GM19455 (cell line): ENCODE results near the gene ZBTB6.
A peak's percentile ranks its signal among the peaks of the same experiment; 100 is the strongest.
"Not testable (repeated sequence)": the region's sequence is repeated elsewhere in the genome, so short reads cannot be mapped to it uniquely, and the experiment has no call there.

Source experiments
- ATAC-seq: cut with Tn5 transposase; IDR thresholded peaks from one replicate; pipeline ENCODE4 v1.9.1; 2021; ENCODE audit not compliant: unreplicated experiment

ZBTB6 gene

DNA sequence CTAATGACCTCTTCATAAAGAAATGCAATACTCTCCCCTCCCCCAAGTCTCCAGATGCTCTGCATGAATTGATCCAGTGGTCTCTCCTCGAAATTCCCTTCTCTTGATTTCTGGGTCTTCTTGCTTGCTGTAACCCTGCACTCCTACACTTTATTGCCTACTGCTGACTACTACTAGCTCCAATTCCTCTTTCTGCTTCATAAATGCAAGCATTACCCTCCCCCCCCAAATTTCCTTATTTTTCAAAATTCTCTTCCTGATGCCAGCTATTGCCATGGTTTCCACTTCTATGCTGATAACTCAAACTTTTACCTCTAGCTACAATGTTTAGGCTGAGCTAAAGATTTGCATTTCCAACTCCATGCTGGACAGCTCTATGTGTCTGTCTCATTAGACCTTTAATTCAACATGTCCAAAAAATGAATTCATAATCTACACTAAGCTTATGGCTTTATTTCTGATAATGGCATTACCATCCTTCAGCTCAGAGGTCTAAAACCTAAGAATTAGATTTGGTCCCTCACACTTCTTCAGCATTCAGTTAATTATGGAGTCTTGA is 16.8 kb upstream of the ZBTB6 start:
- ATAC-seq, result no peak

GRCh38 chr9:122923947-122924346 is 10.8 kb upstream of the ZBTB6 start:
- ATAC-seq, result no peak

DNA sequence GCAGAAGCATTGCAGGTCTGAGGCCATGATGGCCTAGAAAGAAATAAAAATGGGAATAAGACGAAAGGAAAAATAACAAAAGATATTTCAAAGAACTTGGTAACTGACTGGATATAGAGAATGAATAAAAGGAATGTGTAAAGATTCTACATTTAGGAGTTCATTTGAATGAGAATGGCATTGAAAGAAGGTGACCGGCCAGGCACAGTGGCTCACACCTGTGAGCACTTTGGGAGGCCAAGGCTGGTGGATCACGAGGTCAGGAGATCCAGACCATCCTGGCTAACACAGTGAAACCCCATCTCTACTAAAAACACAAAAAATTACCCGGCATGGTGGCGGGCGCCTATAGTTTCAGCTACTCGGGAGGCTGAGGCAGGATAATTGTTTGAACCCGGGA is 9.6 kb upstream of the ZBTB6 start:
- no peak for ATAC-seq

- no peak for ATAC-seq
Observed at GRCh38 chr9:122918310-122918709, 5.2 kb upstream of the ZBTB6 start.

DNA sequence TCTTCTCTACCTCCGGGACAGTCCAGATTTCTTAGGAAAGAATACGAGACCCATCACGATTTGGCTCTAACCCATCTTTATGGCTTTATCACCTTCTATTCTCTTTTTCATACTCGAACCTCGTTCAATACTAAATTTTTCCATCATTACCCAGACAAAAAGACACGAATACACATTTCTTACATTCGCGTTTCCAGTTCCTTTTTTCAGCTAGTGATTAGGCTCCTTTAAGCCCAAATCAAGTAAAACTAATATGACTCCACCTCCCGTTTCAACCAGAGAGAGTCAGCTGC is 506 bp downstream of the ZBTB6 start:
- ATAC-seq, result no peak

DNA sequence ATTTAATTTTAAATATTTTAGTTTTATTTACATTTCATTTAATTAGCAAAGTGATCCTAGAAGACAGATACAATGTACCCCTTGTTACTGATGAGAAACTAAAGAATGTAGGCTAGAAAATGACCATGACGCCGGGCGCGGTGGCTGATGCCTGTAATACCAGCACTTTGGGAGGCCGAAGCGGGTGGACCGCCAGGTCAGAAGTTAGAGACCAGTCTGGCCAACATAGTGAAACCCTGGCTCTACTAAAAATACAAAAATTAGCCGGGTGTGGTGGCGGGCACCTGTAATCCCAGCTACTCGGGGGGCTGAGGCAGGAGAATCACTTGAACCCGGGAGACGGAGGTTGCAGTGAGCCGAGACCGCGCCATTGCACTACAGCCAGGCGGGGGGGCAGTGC is 7.0 kb downstream of the ZBTB6 start:
- ATAC-seq, result not testable (repeated sequence)

- peak; percentile 80 for ATAC-seq
Observed at GRCh38 chr9:122904823-122905710, 8.1 kb downstream of the ZBTB6 start, which contains the start of gene RC3H2. Gene RC3H2, minus strand, starts transcription at chr9:122905359. Its CDS starts 7,850 bp downstream, at chr9:122897509.

DNA sequence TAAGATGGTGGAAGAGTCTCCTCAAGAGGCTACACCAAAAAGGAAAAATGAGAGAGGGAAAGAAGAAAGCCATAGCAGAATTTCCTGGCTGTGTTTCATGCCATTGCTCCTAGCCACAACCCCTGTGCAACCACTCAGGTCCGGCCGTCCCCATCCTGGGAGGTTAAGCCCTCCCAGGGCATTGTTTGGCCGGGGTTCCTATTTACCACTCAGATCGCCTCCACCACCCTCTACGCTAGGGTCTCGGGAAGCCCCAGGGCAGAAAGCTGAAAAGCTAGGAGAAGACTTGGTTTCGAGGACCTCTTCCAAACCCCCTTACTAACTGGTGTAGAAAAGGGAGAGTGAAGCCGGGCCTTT is 8.7 kb downstream of the ZBTB6 start:
- peak; percentile 23 for ATAC-seq

DNA sequence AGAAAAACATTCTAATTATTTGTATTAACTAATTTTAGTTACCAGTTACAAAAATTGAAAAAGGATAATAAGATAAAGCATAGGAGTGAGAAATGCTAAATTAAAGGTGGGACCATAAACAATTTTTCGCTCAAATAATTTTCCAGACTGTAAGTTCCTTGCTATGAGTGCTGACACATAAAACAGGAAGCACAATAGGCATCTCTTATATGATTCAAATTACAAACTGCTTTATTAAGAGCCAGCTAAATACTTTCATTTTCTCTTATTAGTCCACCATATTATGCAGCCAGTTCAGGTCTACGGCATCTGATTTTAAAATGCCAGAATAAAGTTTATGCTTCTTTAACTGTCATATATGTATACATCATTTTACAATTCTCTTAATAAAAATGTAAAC is 12.3 kb downstream of the ZBTB6 start:
- no peak for ATAC-seq

DNA sequence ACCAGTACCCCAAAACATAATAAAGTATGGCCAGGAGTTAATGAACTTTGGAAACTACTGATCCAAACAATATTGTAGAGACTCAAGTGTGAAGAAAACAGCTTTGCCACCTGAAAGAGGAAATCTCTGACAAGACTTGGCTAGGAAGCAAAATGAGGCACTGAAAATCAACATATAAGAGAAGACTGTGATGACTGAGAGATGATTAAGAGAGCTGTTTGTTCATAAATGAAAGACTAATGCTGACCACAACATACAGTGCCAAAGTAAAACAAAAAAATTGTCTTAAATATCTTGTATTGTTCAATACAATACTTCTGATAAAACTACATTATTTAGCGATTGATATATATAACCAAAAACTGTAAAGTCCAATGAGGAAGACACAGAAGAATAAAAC is 15.2 kb downstream of the ZBTB6 start:
- no peak for ATAC-seq

GRCh38 chr9:122888480-122888879 is 24.6 kb downstream of the ZBTB6 start:
- no peak for ATAC-seq

GRCh38 chr9:122883125-122883524 is 30.0 kb downstream of the ZBTB6 start:
- ATAC-seq, result no peak

DNA sequence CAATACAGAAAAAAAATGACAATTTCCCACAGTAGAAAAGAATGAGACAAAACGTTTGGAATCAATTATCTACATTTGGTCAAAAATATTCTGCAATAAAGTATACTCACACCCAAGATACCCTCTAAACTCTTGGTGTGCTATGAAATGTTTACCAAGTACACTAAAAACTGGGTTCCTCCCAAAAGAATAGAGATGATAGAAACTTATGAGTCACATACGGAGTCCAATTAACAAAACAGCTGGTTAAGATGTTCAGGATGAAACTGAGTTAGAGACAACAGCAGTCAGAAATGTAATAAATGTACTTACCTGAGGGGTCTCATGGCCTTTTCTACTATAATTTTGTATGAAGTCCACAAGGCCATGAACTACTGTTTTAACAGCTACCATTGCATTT is 33.7 kb downstream of the ZBTB6 start:
- ATAC-seq, result no peak

DNA sequence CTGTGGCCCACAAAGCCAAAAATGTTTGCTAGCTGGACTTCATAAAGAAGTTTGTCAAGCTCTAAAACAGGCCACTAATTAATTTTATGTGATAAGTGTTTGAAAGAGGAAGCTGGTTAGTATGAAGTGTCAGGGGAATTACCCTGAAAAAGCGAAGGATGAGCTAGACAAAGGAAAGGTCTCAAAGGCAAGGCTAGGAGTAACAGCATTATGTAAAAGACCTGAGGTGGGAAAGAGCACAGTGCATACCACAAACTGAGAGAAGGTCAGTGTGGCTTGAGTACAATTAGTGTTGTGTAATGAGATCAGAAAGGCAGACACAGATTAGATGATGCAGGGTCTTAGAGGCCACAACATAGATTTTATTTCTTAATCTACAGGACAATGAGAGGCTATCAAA is 37.6 kb downstream of the ZBTB6 start:
- ATAC-seq, result no peak

DNA sequence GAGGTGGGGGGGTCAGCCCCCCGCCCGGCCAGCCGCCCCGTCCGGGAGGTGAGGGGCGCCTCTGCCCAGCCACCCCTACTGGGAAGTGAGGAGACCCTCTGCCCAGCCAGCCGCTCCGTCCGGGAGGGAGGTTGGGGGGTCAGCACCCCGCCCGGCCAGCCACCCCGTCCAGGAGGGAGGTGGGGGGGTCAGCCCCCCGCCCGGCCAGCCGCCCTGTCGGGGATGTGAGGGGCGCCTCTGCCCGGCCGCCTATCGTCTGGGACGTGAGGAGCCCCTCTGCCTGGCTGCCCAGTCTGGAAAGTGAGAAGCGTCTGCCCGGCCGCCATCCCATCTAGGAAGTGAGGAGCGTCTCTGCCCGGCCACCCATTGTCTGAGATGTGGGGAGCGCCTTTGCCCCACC is 45.8 kb downstream of the ZBTB6 start:
- not testable (repeated sequence) for ATAC-seq

GRCh38 chr9:122866079-122866478 is 47.0 kb downstream of the ZBTB6 start:
- ATAC-seq, result no peak

- ATAC-seq, result no peak
Observed at GRCh38 chr9:122865300-122865699, 47.8 kb downstream of the ZBTB6 start.

DNA sequence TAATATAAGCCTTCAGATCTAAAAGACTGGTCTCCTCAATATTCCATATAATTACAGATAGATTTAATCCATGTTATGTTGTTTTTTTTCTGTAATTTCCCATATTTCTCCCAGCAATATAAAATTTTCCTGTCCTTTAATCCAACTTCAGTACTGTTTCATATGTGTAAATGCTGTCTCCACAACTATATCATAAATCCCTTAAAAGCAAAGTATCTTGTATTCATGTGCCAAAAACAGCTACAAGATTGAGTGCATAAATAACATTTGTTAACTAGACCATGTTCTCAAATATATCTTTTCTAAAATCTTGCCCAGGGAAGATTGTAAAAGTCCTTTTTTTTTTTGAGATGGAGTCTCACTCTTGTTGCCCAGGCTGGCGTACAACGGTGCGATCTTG is 49.7 kb downstream of the ZBTB6 start:
- no peak for ATAC-seq

DNA sequence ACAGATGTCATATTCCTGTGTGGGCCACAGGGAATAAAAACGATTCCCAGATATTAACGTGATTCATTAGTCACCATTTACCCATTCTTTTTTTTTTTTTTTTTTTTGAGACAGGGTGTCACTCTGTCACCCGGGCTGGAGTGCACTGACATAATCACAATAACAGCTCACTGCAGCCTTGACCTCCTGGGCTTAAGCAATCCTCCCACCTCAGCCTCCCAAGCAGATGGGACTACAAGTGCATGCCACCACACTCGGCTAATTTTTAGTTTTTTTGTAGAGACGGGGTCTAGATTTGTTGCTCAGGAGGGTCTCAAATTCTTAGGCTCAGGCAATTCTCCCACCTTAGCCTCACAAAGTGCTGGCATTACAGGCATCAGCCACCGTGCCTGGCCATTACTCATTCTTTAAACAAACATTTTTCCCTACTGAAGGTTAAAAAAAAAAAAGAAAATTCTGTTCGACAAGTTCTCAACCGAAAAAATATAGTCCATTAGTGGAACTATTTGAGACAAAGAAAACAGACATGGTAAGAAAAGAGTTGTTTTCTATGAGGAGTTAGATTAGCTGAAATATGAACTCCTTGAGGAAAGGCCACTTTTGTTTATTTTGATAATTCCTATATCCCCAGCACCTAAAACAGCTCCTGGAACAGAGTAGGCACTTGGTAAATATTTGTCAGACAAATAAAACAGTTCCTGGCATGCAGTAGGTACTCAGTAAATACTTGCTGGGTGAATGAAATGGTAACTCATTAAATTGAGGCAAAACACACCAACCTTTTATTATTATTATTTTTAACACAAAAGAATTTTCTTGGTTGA is 52.6 kb downstream of the ZBTB6 start:
- ATAC-seq, result no peak
